HEK293 (cell line): ENCODE data around the gene LRRC47.

ENCODE experiments used
- CTCF ChIA-PET: fragments of 350-600 bp; formaldehyde crosslinking; extraction: SDS; loops from one replicate; lab custom pipeline; 2021; ENCODE audit warnings: antibody characterized with exemption; lab: Yijun Ruan, JAX
- POLR2A ChIA-PET: fragments of 300-600 bp; formaldehyde crosslinking; extraction: SDS; loops from one replicate; lab custom pipeline; 2020; ENCODE audit warnings: antibody characterized with exemption, inconsistent platforms; lab: Yijun Ruan, JAX
- H3K27ac ChIP-seq: fragments of 200-500 bp; sonication (Bioruptor generic); 2 replicates; pipeline ENCODE4 v1.5.1; 2014; ENCODE audit warnings: low read depth, low read length, control low read depth, inconsistent platforms; ENCODE audit errors: extremely low read depth
- H3K36me3 ChIP-seq, 2 experiments: fragments of 200-500 bp in 1 of 2; sonication (Bioruptor generic) in 1 of 2; 1 replicate in 1 of 2; 2 replicates in 1 of 2; pipeline ENCODE4 v1.5.1; 2014 to 2017; ENCODE audit warnings: inconsistent platforms in 2 of 2, low read length in 2 of 2; ENCODE audit not compliant: control insufficient read depth in 2 of 2, insufficient read depth in 1 of 2
- H3K4me1 ChIP-seq: fragments of 200-500 bp; sonication (Bioruptor generic); 2 replicates; pipeline ENCODE4 v1.5.1; 2014; ENCODE audit warnings: mild to moderate bottlenecking, low read length, inconsistent platforms; ENCODE audit not compliant: control insufficient read depth, insufficient read depth
- H3K4me3 ChIP-seq: 2 replicates; pipeline ENCODE4 v1.5.1; 2011; ENCODE audit warnings: low read depth, mild to moderate bottlenecking, control low read depth, low read length, moderate library complexity
- H3K9me3 ChIP-seq: fragments of 200-500 bp; sonication (Bioruptor generic); 2 replicates; pipeline ENCODE4 v1.5.1; 2014; ENCODE audit warnings: low read depth, low read length, inconsistent platforms; ENCODE audit not compliant: control insufficient read depth, insufficient read depth
- GLIS2 ChIP-seq: fragments of 450-650 bp; formaldehyde crosslinking; IDR thresholded peaks from 2 replicates; pipeline ENCODE4 v1.5.1; 2016; ENCODE audit warnings: missing biosample characterization, missing genetic modification characterization
- HOXA7 ChIP-seq: sonication (generic); formaldehyde crosslinking; IDR thresholded peaks from 2 replicates; pipeline ENCODE4 v1.8.1; 2022; ENCODE audit warnings: missing genetic modification reagents, borderline replicate concordance
- INSM2 ChIP-seq: fragments of 450-650 bp; formaldehyde crosslinking; IDR thresholded peaks from 2 replicates; pipeline ENCODE4 v1.5.1; 2016; ENCODE audit warnings: missing biosample characterization, missing genetic modification characterization
- YY2 ChIP-seq: fragments of 450-650 bp; formaldehyde crosslinking; IDR thresholded peaks from 2 replicates; pipeline ENCODE4 v1.5.1; 2016; ENCODE audit warnings: missing biosample characterization, missing genetic modification characterization
- ZNF112 ChIP-seq: fragments of 450-650 bp; formaldehyde crosslinking; IDR thresholded peaks from 2 replicates; pipeline ENCODE4 v1.5.0; 2017; ENCODE audit warnings: missing biosample characterization, missing genetic modification characterization
- ZNF202 ChIP-seq: fragments of 450-650 bp; formaldehyde crosslinking; IDR thresholded peaks from 2 replicates; pipeline ENCODE4 v1.5.1; 2016; ENCODE audit warnings: missing biosample characterization, missing genetic modification characterization, borderline replicate concordance
- ZNF23 ChIP-seq: fragments of 450-650 bp; formaldehyde crosslinking; IDR thresholded peaks from 2 replicates; pipeline ENCODE4 v1.5.1; 2016; ENCODE audit warnings: missing biosample characterization, missing genetic modification characterization, borderline replicate concordance
- ZNF248 ChIP-seq: fragments of 450-650 bp; formaldehyde crosslinking; IDR thresholded peaks from 2 replicates; pipeline ENCODE4 v1.5.1; 2017; ENCODE audit warnings: missing biosample characterization, missing genetic modification characterization
- ZNF280D ChIP-seq: fragments of 450-650 bp; formaldehyde crosslinking; IDR thresholded peaks from 2 replicates; pipeline ENCODE4 v1.5.1; 2016; ENCODE audit warnings: missing biosample characterization, missing genetic modification characterization
- ZNF324 ChIP-seq: fragments of 450-650 bp; formaldehyde crosslinking; IDR thresholded peaks from 2 replicates; pipeline ENCODE4 v1.5.1; 2016; ENCODE audit warnings: missing biosample characterization, missing genetic modification characterization
- ZNF664 ChIP-seq: fragments of 450-650 bp; formaldehyde crosslinking; IDR thresholded peaks from 2 replicates; pipeline ENCODE4 v1.5.1; 2016; ENCODE audit warnings: missing biosample characterization, missing genetic modification characterization
- ZNF768 ChIP-seq: fragments of 450-650 bp; formaldehyde crosslinking; IDR thresholded peaks from 2 replicates; pipeline ENCODE4 v1.5.1; 2018; ENCODE audit warnings: missing biosample characterization, mild to moderate bottlenecking, missing genetic modification characterization
- ZNF776 ChIP-seq: fragments of 450-650 bp; formaldehyde crosslinking; IDR thresholded peaks from 2 replicates; pipeline ENCODE4 v1.5.0; 2017; ENCODE audit warnings: missing biosample characterization, missing genetic modification characterization, borderline replicate concordance
- ZSCAN16 ChIP-seq: fragments of 450-650 bp; formaldehyde crosslinking; IDR thresholded peaks from 2 replicates; pipeline ENCODE4 v1.5.1; 2016; ENCODE audit warnings: missing biosample characterization, missing genetic modification characterization
- TF ChIP-seq, protein P1 (sequence below): fragments of 450-650 bp; formaldehyde crosslinking; IDR thresholded peaks from 2 replicates; pipeline ENCODE4 v1.5.1; 2016; ENCODE audit warnings: missing biosample characterization, missing genetic modification characterization
- TF ChIP-seq, protein P2 (sequence below): fragments of 450-650 bp; formaldehyde crosslinking; conservative IDR thresholded peaks from 2 replicates; pipeline ENCODE4 v1.5.1; 2016; ENCODE audit warnings: low read depth, missing biosample characterization, missing genetic modification characterization
- TF ChIP-seq, protein P3 (sequence below): fragments of 450-650 bp; IDR thresholded peaks from 2 replicates; pipeline ENCODE4 v1.5.1; 2018; ENCODE audit warnings: missing biosample characterization, missing genetic modification characterization

LRRC47 gene

DNA sequence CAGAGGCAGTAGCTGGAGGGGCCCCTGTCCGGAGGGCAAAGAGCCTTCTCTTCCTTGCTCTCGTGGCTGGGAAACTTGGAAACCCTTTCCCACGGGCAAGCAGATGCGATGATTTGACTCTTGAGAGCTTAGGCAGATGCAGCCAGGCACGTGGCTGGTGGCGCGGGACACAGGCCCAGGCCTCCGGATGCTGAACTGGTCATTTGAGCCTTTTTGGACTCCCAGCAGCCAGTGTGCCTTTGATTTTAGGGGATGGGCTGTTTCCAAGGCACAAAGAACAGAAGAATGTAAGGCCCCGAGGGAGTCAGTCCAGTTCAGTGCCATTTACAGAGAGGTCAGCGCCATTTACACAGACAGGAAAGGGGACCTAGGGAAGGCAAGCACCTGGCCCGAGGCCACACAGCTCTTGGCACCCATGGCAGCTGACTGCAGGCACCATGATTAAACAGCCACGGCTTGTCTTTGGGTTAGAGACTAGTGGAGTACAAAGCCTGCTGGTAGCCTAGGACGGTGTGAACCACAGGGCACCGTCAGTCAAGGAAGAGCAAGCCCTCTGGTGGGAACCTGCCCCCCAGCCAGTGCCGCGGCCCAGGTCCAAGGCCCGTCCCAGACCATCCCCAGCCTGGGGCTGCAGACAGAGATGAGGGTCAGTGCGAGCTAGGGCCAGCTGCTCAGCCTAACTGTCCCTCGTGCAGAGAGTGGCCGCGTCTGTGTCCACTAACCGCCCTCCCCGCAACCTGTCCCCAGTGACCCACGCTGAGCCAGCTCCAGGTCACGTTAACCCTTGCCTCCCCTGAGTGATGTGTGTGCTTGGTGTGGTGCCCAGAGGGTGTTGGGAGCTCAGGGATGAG, 64.5 kb downstream of the LRRC47 start:
- H3K36me3 ChIP-seq: peaks cover 0 to 99% of the 10 kb centered on the region in 2 experiments; a peak in 1 of 3 replicates
- ChIA-PET CTCF (interaction anchor here (0.6 to 1.0 kb wide), 4 partner anchors 55 to 1685 kb away, joined by 3 read pairs; no protein-coding TSS in a partner anchor), POLR2A (no interaction called here)

GRCh38 chr1:3730543-3731247, 65.6 kb downstream of the LRRC47 start:
- CTCF ChIA-PET: interaction anchor here (0.6 kb wide), 1 partner anchor 1684 kb away, joined by 3 read pairs; no protein-coding TSS in a partner anchor
- Histone ChIP-seq H3K27ac (no peak overlapping the region), H3K4me3 (no peak overlapping the region), H3K9me3 (no peaks in the 10 kb centered on the region), H3K36me3 (peaks cover 0 to 90% of the 10 kb centered on the region in 2 experiments; a peak in 1 of 3 replicates), H3K4me1 (no peaks in the 10 kb centered on the region)
- POLR2A ChIA-PET: no interaction called here
- no peak for TF ChIP-seq ZNF768 (tag by site-specific recombination)
- TF ChIP-seq ZNF280D (tag by site-specific recombination): no peak
- TF ChIP-seq ZNF202 (tag by site-specific recombination): no peak
- TF ChIP-seq, protein P1, sequence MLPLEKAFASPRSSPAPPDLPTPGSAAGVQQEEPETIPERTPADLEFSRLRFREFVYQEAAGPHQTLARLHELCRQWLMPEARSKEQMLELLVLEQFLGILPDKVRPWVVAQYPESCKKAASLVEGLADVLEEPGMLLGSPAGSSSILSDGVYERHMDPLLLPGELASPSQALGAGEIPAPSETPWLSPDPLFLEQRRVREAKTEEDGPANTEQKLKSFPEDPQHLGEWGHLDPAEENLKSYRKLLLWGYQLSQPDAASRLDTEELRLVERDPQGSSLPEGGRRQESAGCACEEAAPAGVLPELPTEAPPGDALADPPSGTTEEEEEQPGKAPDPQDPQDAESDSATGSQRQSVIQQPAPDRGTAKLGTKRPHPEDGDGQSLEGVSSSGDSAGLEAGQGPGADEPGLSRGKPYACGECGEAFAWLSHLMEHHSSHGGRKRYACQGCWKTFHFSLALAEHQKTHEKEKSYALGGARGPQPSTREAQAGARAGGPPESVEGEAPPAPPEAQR (tag by site-specific recombination): no peak
- TF ChIP-seq ZNF23: no peak
- TF ChIP-seq ZNF112 (tag by site-specific recombination): no peak
- TF ChIP-seq, protein P2, sequence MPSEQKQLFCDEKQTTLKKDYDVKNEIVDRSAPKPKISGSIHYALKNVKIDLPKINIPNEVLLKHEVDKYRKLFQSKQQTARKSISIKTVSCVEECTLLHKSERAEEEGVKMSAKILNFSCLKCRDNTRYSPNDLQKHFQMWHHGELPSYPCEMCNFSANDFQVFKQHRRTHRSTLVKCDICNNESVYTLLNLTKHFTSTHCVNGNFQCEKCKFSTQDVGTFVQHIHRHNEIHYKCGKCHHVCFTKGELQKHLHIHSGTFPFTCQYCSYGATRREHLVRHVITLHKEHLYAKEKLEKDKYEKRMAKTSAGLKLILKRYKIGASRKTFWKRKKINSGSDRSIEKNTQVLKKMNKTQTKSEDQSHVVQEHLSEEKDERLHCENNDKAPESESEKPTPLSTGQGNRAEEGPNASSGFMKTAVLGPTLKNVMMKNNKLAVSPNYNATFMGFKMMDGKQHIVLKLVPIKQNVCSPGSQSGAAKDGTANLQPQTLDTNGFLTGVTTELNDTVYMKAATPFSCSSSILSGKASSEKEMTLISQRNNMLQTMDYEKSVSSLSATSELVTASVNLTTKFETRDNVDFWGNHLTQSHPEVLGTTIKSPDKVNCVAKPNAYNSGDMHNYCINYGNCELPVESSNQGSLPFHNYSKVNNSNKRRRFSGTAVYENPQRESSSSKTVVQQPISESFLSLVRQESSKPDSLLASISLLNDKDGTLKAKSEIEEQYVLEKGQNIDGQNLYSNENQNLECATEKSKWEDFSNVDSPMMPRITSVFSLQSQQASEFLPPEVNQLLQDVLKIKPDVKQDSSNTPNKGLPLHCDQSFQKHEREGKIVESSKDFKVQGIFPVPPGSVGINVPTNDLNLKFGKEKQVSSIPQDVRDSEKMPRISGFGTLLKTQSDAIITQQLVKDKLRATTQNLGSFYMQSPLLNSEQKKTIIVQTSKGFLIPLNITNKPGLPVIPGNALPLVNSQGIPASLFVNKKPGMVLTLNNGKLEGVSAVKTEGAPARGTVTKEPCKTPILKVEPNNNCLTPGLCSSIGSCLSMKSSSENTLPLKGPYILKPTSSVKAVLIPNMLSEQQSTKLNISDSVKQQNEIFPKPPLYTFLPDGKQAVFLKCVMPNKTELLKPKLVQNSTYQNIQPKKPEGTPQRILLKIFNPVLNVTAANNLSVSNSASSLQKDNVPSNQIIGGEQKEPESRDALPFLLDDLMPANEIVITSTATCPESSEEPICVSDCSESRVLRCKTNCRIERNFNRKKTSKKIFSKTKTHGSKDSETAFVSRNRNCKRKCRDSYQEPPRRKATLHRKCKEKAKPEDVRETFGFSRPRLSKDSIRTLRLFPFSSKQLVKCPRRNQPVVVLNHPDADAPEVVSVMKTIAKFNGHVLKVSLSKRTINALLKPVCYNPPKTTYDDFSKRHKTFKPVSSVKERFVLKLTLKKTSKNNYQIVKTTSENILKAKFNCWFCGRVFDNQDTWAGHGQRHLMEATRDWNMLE (tag by site-specific recombination): no peak
- TF ChIP-seq HOXA7: no peak
- no peak for TF ChIP-seq INSM2 (tag by site-specific recombination)
- TF ChIP-seq ZSCAN16 (tag by site-specific recombination): no peak
- TF ChIP-seq, protein P3, sequence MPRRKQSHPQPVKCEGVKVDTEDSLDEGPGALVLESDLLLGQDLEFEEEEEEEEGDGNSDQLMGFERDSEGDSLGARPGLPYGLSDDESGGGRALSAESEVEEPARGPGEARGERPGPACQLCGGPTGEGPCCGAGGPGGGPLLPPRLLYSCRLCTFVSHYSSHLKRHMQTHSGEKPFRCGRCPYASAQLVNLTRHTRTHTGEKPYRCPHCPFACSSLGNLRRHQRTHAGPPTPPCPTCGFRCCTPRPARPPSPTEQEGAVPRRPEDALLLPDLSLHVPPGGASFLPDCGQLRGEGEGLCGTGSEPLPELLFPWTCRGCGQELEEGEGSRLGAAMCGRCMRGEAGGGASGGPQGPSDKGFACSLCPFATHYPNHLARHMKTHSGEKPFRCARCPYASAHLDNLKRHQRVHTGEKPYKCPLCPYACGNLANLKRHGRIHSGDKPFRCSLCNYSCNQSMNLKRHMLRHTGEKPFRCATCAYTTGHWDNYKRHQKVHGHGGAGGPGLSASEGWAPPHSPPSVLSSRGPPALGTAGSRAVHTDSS (tag by site-specific recombination): no peak
- no peak for TF ChIP-seq ZNF664 (tag by site-specific recombination)
- no peak for TF ChIP-seq YY2
- no peak for TF ChIP-seq ZNF776
- TF ChIP-seq ZNF324: no peak

More for the DNA sequence above, 64.5 kb downstream of the LRRC47 start:
- Histone ChIP-seq H3K4me1 (no peaks in the 10 kb centered on the region), H3K9me3 (no peaks in the 10 kb centered on the region), H3K4me3 (no peak overlapping the region), H3K27ac (no peak overlapping the region)
- TF ChIP-seq ZNF248 (tag by site-specific recombination) (no peak), GLIS2 (tag by site-specific recombination) (peak; percentile 56; the same call in 1 of the 2 replicates)
